ENCODE results near the gene GNB1L. TPM values are rescaled to one million over a fixed set of nuclear protein-coding genes. Genes with fewer than 3 reads are reported as not detected.

Gene GNB1L
- polyA plus RNA-seq, 1 donor from 2014 or later = 16.5 TPM

GRCh38 chr22:19772673-19773469 lies 81.8 kb downstream of the GNB1L start:
- TF ChIP-seq POLR2AphosphoS5 (IDR thresholded peaks at IDR 0.05) (no peak), EP300 (conservative IDR thresholded peaks at IDR 0.05; ENCODE audit: poor library complexity, severe bottlenecking) (no peak), MXI1 (conservative IDR thresholded peaks at IDR 0.05; ENCODE audit: poor library complexity, severe bottlenecking) (no peak), RAD21 (conservative IDR thresholded peaks at IDR 0.05) (no peak), TAF1 (IDR thresholded peaks at IDR 0.05; ENCODE audit: low read depth) (no peak), EZH2 (IDR thresholded peaks at IDR 0.05; ENCODE audit: borderline replicate concordance, insufficient read depth, low read length, poor library complexity, severe bottlenecking) (no peak), SMC3 (conservative IDR thresholded peaks at IDR 0.05; ENCODE audit: poor library complexity) (no peak), REST (IDR thresholded peaks at IDR 0.05; ENCODE audit: borderline replicate concordance) (no peak), CTCF (IDR thresholded peaks at IDR 0.05; ENCODE audit: poor library complexity, severe bottlenecking) (no peak)
- H3K4me2 ChIP-seq (ENCODE audit: low read length) = no peak overlapping the region
- no peaks in the 10 kb centered on the region for H3K79me2 ChIP-seq (replicated peaks; ENCODE audit: insufficient read depth, low read length)
- no peaks in the 10 kb centered on the region for H3K36me3 ChIP-seq (ENCODE audit: insufficient read depth, low read length)
- H3K27ac ChIP-seq (ENCODE audit: low read length) = no peak overlapping the region
- H3K9me3 ChIP-seq (ENCODE audit: low read length) = no peaks in the 10 kb centered on the region
- H4K20me1 ChIP-seq (ENCODE audit: insufficient read depth) = no peaks in the 10 kb centered on the region
- H3K9ac ChIP-seq (ENCODE audit: low read length) = no peak overlapping the region
- H2AFZ ChIP-seq (ENCODE audit: low read depth, low read length) = no peak overlapping the region
- no peaks in the 10 kb centered on the region for H3K9me2 ChIP-seq (ENCODE audit: insufficient read depth, low read length)
- no peak overlapping the region for H3K4me3 ChIP-seq (ENCODE audit: low read length)
- H3K27me3 ChIP-seq (ENCODE audit: insufficient read depth, low read depth, low read length) = peaks cover 36% of the 10 kb centered on the region
- H3F3A ChIP-seq (ENCODE audit: insufficient read depth, low read length, poor library complexity, severe bottlenecking) = no peaks in the 10 kb centered on the region

DNA sequence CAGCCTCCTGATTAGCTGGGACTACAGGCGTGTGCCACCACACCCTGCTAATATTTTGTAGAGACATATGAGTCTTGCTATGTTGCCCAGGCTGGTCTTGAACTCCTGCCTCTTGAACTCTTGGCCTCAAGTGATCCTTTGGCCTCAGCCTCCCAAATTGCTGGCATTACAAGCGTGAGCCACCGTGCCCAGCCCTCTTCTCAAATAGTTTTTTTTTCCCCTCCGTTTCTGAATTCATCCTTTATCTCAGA lies 82.3 kb downstream of the GNB1L start:
- Histone ChIP-seq H3K4me3 (ENCODE audit: low read length) (no peak overlapping the region), H3K27me3 (ENCODE audit: insufficient read depth, low read depth, low read length) (peaks cover 42% of the 10 kb centered on the region), H3K27ac (ENCODE audit: low read length) (no peak overlapping the region), H3K9me3 (ENCODE audit: low read length) (no peaks in the 10 kb centered on the region), H3F3A (ENCODE audit: insufficient read depth, low read length, poor library complexity, severe bottlenecking) (no peaks in the 10 kb centered on the region), H3K9ac (ENCODE audit: low read length) (no peak overlapping the region), H3K79me2 (replicated peaks; ENCODE audit: insufficient read depth, low read length) (no peaks in the 10 kb centered on the region), H2AFZ (ENCODE audit: low read depth, low read length) (no peak overlapping the region), H3K36me3 (ENCODE audit: insufficient read depth, low read length) (no peaks in the 10 kb centered on the region), H4K20me1 (ENCODE audit: insufficient read depth) (no peaks in the 10 kb centered on the region), H3K4me2 (ENCODE audit: low read length) (no peak overlapping the region), H3K9me2 (ENCODE audit: insufficient read depth, low read length) (no peaks in the 10 kb centered on the region)
- TF ChIP-seq SMC3 (conservative IDR thresholded peaks at IDR 0.05; ENCODE audit: poor library complexity) = no peak
- TF ChIP-seq POLR2AphosphoS5 (IDR thresholded peaks at IDR 0.05) = no peak
- TF ChIP-seq MXI1 (conservative IDR thresholded peaks at IDR 0.05; ENCODE audit: poor library complexity, severe bottlenecking) = no peak
- no peak for TF ChIP-seq REST (IDR thresholded peaks at IDR 0.05; ENCODE audit: borderline replicate concordance)
- no peak for TF ChIP-seq TAF1 (IDR thresholded peaks at IDR 0.05; ENCODE audit: low read depth)
- TF ChIP-seq EP300 (conservative IDR thresholded peaks at IDR 0.05; ENCODE audit: poor library complexity, severe bottlenecking) = no peak
- TF ChIP-seq CTCF (IDR thresholded peaks at IDR 0.05; ENCODE audit: poor library complexity, severe bottlenecking) = no peak
- no peak for TF ChIP-seq EZH2 (IDR thresholded peaks at IDR 0.05; ENCODE audit: borderline replicate concordance, insufficient read depth, low read length, poor library complexity, severe bottlenecking)
- no peak for TF ChIP-seq RAD21 (conservative IDR thresholded peaks at IDR 0.05)
